Measurements from ENCODE around the gene TNNC1.
A peak's percentile ranks its signal among the peaks of the same experiment; 100 is the strongest.

TNNC1 gene

GRCh38 chr3:52406791-52407510, 46.9 kb downstream of the TNNC1 start:
- Histone ChIP-seq H3K27ac (peak overlapping the region in 20 of 21 experiments; percentile 34 to 89 (median 74)), H3K4me3 (no peak overlapping the region)

- Histone ChIP-seq H3K4me3 (peak overlapping the region in 3 of 7 experiments; percentile 14 to 38 (median 35)), H3K27ac (peak overlapping the region in 20 of 21 experiments; percentile 34 to 89 (median 74))
Measured at GRCh38 chr3:52406231-52406661, 47.6 kb downstream of the TNNC1 start.

GRCh38 chr3:52405601-52406110, 48.2 kb downstream of the TNNC1 start:
- H3K27ac ChIP-seq = peak overlapping the region in 18 of 21 experiments; percentile 12 to 89 (median 70)

GRCh38 chr3:52405066-52405465, 48.8 kb downstream of the TNNC1 start:
- Histone ChIP-seq H3K27ac (peak overlapping the region in 14 of 21 experiments; percentile 11 to 89 (median 70)), H3K4me3 (peak overlapping the region in 3 of 7 experiments; percentile 7 to 38 (median 35))

More at GRCh38 chr3:52405601-52406110, 48.2 kb downstream of the TNNC1 start:
- H3K4me3 ChIP-seq = peak overlapping the region in 3 of 7 experiments; percentile 14 to 38 (median 35)

GRCh38 chr3:52404391-52404790, 49.5 kb downstream of the TNNC1 start:
- Histone ChIP-seq H3K27ac (peak overlapping the region in 12 of 21 experiments; percentile 10 to 89 (median 74)), H3K4me3 (peak overlapping the region in 3 of 7 experiments; percentile 7 to 38 (median 35))

- Histone ChIP-seq H3K4me3 (peak overlapping the region in 1 of 7 experiments; percentile 35), H3K27ac (peak overlapping the region in 8 of 21 experiments; percentile 6 to 89 (median 66))
Measured at GRCh38 chr3:52403955-52404354, 49.9 kb downstream of the TNNC1 start.

GRCh38 chr3:52403271-52403841, 50.5 kb downstream of the TNNC1 start:
- H3K27ac ChIP-seq = peak overlapping the region in 6 of 21 experiments; percentile 14 to 84 (median 46)
- peak overlapping the region in 1 of 7 experiments; percentile 35 for H3K4me3 ChIP-seq

- peak overlapping the region in 1 of 7 experiments; percentile 35 for H3K4me3 ChIP-seq
- H3K27ac ChIP-seq = peak overlapping the region in 8 of 21 experiments; percentile 5 to 84 (median 52)
Measured at GRCh38 chr3:52402706-52403270, 51.1 kb downstream of the TNNC1 start.

- H3K27ac ChIP-seq = peak overlapping the region in 8 of 21 experiments; percentile 2 to 84 (median 43)
- no peak overlapping the region for H3K4me3 ChIP-seq
Measured at GRCh38 chr3:52402101-52402521, 51.7 kb downstream of the TNNC1 start.

- H3K4me3 ChIP-seq = no peak overlapping the region
- H3K27ac ChIP-seq = peak overlapping the region in 7 of 21 experiments; percentile 5 to 84 (median 47)
Measured at GRCh38 chr3:52401551-52401950, 52.3 kb downstream of the TNNC1 start.
